ENCODE measurements around the gene ACOX2. TPM values are rescaled to one million over a fixed set of nuclear protein-coding genes. Genes with fewer than 3 reads are reported as not detected.
A peak's percentile ranks its signal among the peaks of the same experiment; 100 is the strongest.

The ACOX2 gene
- total and polyA plus RNA-seq, 2 of the 13 experiments (the other 11 are each of a cell fraction or from before 2014, with no cell fraction given) = 42.6 to 98.5 TPM

- TF ChIP-seq RBFOX2 (IDR thresholded peaks at IDR 0.05; ENCODE audit: low read depth, low read length) = peak; percentile 46
- no peak for TF ChIP-seq TAF1 (CRISPR knock-in tag; IDR thresholded peaks at IDR 0.05)
- peak; percentile 52 for TF ChIP-seq HDAC1 (CRISPR knock-in tag; IDR thresholded peaks at IDR 0.05)
- TF ChIP-seq SPEN (CRISPR knock-in tag; IDR thresholded peaks at IDR 0.05; ENCODE audit: low read depth) = peak; percentile 65; the same call in 1 of the 2 replicates
- no peak for TF ChIP-seq KMT2A (CRISPR knock-in tag; IDR thresholded peaks at IDR 0.05)
- TF ChIP-seq GABPA (IDR thresholded peaks at IDR 0.05; ENCODE audit: low read depth, low read length) = no peak
- no peak; the same call in 1 of the 2 replicates for TF ChIP-seq GABPA (CRISPR knock-in tag; IDR thresholded peaks at IDR 0.05; ENCODE audit: low read depth)
- TF ChIP-seq SP140L (CRISPR knock-in tag; IDR thresholded peaks at IDR 0.05; ENCODE audit: borderline replicate concordance) = no peak
- no peak for TF ChIP-seq ZNF10 (CRISPR knock-in tag; IDR thresholded peaks at IDR 0.05; ENCODE audit: borderline replicate concordance, low read depth)
- no peak for TF ChIP-seq SNRNP70 (IDR thresholded peaks at IDR 0.05; ENCODE audit: low read depth, low read length)
- TF ChIP-seq FOXA3 (CRISPR knock-in tag; IDR thresholded peaks at IDR 0.05) = peak; percentile 71
- TF ChIP-seq TBL1XR1 (IDR thresholded peaks at IDR 0.05; ENCODE audit: borderline replicate concordance, low read length, partially characterized antibody) = no peak
- TF ChIP-seq JUN (CRISPR knock-in tag; IDR thresholded peaks at IDR 0.05) = no peak
- TF ChIP-seq, protein P1, sequence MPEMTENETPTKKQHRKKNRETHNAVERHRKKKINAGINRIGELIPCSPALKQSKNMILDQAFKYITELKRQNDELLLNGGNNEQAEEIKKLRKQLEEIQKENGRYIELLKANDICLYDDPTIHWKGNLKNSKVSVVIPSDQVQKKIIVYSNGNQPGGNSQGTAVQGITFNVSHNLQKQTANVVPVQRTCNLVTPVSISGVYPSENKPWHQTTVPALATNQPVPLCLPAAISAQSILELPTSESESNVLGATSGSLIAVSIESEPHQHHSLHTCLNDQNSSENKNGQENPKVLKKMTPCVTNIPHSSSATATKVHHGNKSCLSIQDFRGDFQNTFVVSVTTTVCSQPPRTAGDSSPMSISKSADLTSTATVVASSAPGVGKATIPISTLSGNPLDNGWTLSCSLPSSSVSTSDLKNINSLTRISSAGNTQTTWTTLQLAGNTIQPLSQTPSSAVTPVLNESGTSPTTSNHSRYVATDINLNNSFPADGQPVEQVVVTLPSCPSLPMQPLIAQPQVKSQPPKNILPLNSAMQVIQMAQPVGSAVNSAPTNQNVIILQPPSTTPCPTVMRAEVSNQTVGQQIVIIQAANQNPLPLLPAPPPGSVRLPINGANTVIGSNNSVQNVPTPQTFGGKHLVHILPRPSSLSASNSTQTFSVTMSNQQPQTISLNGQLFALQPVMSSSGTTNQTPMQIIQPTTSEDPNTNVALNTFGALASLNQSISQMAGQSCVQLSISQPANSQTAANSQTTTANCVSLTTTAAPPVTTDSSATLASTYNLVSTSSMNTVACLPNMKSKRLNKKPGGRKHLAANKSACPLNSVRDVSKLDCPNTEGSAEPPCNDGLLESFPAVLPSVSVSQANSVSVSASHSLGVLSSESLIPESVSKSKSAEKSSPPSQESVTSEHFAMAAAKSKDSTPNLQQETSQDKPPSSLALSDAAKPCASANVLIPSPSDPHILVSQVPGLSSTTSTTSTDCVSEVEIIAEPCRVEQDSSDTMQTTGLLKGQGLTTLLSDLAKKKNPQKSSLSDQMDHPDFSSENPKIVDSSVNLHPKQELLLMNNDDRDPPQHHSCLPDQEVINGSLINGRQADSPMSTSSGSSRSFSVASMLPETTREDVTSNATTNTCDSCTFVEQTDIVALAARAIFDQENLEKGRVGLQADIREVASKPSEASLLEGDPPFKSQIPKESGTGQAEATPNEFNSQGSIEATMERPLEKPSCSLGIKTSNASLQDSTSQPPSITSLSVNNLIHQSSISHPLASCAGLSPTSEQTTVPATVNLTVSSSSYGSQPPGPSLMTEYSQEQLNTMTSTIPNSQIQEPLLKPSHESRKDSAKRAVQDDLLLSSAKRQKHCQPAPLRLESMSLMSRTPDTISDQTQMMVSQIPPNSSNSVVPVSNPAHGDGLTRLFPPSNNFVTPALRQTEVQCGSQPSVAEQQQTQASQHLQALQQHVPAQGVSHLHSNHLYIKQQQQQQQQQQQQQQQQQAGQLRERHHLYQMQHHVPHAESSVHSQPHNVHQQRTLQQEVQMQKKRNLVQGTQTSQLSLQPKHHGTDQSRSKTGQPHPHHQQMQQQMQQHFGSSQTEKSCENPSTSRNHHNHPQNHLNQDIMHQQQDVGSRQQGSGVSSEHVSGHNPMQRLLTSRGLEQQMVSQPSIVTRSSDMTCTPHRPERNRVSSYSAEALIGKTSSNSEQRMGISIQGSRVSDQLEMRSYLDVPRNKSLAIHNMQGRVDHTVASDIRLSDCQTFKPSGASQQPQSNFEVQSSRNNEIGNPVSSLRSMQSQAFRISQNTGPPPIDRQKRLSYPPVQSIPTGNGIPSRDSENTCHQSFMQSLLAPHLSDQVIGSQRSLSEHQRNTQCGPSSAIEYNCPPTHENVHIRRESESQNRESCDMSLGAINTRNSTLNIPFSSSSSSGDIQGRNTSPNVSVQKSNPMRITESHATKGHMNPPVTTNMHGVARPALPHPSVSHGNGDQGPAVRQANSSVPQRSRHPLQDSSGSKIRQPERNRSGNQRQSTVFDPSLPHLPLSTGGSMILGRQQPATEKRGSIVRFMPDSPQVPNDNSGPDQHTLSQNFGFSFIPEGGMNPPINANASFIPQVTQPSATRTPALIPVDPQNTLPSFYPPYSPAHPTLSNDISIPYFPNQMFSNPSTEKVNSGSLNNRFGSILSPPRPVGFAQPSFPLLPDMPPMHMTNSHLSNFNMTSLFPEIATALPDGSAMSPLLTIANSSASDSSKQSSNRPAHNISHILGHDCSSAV (CRISPR knock-in tag; IDR thresholded peaks at IDR 0.05; ENCODE audit: borderline replicate concordance) = no peak
- TF ChIP-seq ZBED4 (CRISPR knock-in tag; IDR thresholded peaks at IDR 0.05; ENCODE audit: borderline replicate concordance) = 0 out of 2 replicates have a peak, but pooled peaks have one; percentile 26
- TF ChIP-seq ZFP36 (IDR thresholded peaks at IDR 0.05; ENCODE audit: borderline replicate concordance, low read depth, low read length, partially characterized antibody) = no peak
- 0 out of 2 replicates have a peak, but pooled peaks have one; percentile 40 for TF ChIP-seq RXRA (CRISPR knock-in tag; IDR thresholded peaks at IDR 0.05)
- no peak for TF ChIP-seq TAF15 (IDR thresholded peaks at IDR 0.05; ENCODE audit: low read depth, low read length, poor library complexity, severe bottlenecking)
- TF ChIP-seq POLR2A (IDR thresholded peaks at IDR 0.05; ENCODE audit: insufficient read depth in 1 of 2, low read depth in 2 of 2, low read length in 2 of 2) = peak in 1 of 2 experiments; percentile 40; a peak in 2 of 4 replicates
These were observed 17.2 kb downstream of the ACOX2 start (continued) for GRCh38 chr3:58519668-58520402.
